Testis (tissue), 3 donors: ENCODE results near the gene RTL3. TPM values are rescaled to one million over a fixed set of nuclear protein-coding genes. Genes with fewer than 3 reads are reported as not detected.

ENCODE experiments used
- DNase-seq: peaks from one replicate; pipeline ENCODE4 v3.0.0-alpha.2; 2019
- H3K27ac ChIP-seq, 2 donors: fragments of 200-600 bp; sonication (generic); one replicate each; pipeline ENCODE4 v1.5.1; 2019
- H3K27me3 ChIP-seq: fragments of 200-600 bp; sonication (generic); one replicate; pipeline ENCODE4 v1.5.1; 2019
- H3K36me3 ChIP-seq: fragments of 200-600 bp; sonication (generic); one replicate; pipeline ENCODE4 v1.5.1; 2017; ENCODE audit warnings: low read depth; ENCODE audit errors: missing control alignments
- H3K4me1 ChIP-seq: fragments of 200-600 bp; sonication (generic); one replicate; pipeline ENCODE4 v1.5.1; 2019
- H3K4me3 ChIP-seq, 2 donors: fragments of 200-600 bp; sonication (generic); one replicate each; pipeline ENCODE4 v1.5.1; 2017 to 2019
- H3K9me3 ChIP-seq: fragments of 200-600 bp; sonication (generic); one replicate; pipeline ENCODE4 v1.5.1; 2017
- CTCF ChIP-seq, 3 experiments: fragments of 450-650 bp in 2 of 3; fragments of 200-600 bp in 1 of 3; sonication (generic) in 1 of 3; IDR thresholded peaks; one replicate each; pipeline ENCODE4 v1.5.1; 2016 to 2019; ENCODE audit warnings: antibody characterized with exemption in 3 of 3, mild to moderate bottlenecking in 2 of 3, moderate library complexity in 1 of 3
- POLR2A ChIP-seq: fragments of 450-650 bp; IDR thresholded peaks from one replicate; pipeline ENCODE4 v1.6.1; 2017; ENCODE audit warnings: antibody characterized with exemption, mild to moderate bottlenecking, moderate library complexity
- WGBS, 2 donors: methylation state at CpG; one replicate each; pipeline ENCODE4 v1.1.5; 2018; 5-methylcytosine and 5-hydroxymethylcytosine counted together
- intact Hi-C: fragments of 100-400 bp; cut with DNase I; formaldehyde crosslinking; loops from one replicate; pipeline ENCODE4 v1.15.1; 2023; ENCODE audit warnings: low total_unique reads
- polyA plus RNA-seq: library from polyadenylated mRNA; stranded (reverse); fragments of 350-450 nt; fragmentation: Illumina TruSeq; extraction: RNeasy Lipid Tissue Mini Kit (QIAGEN cat#74804); gene quantifications from one replicate; pipeline ENCODE4 v1.2.3, GENCODE V29; 2014; ENCODE audit warnings: low read depth, low replicate concordance; ENCODE audit not compliant: insufficient read depth
- total RNA-seq, 2 donors: library from RNA; depleted of rRNA; stranded (reverse); fragments of >200 nt; gene quantifications; one replicate each; pipeline ENCODE4 v1.2.3, GENCODE V29; 2016

Gene RTL3
- total and polyA plus RNA-seq, 3 donors from 2014 or later: 0.49 TPM; not detected in 2

- Histone ChIP-seq H3K9me3 (no peaks in the 10 kb centered on the region), H3K27ac (no peak overlapping the region), H3K27me3 (no peaks in the 10 kb centered on the region), H3K36me3 (no peaks in the 10 kb centered on the region), H3K4me1 (no peaks in the 10 kb centered on the region), H3K4me3 (no peak overlapping the region)
- no peak for DNase-seq
- 38 to 45% methylated on average over 3 of the region's 3 CpGs for WGBS, 2 donors
- intact Hi-C loops: no loop called here
- no peak for TF ChIP-seq CTCF (IDR thresholded peaks at IDR 0.05)
- no peak for TF ChIP-seq POLR2A
Measured at GRCh38 chrX:78693012-78693411, 33.9 kb upstream of the RTL3 start.

- Histone ChIP-seq H3K4me1 (no peaks in the 10 kb centered on the region), H3K4me3 (no peak overlapping the region), H3K36me3 (no peaks in the 10 kb centered on the region), H3K27ac (no peak overlapping the region), H3K27me3 (no peaks in the 10 kb centered on the region), H3K9me3 (no peaks in the 10 kb centered on the region)
- 83 to 90% methylated on average over 2 of the region's 2 CpGs for WGBS, 2 donors
- no peak for DNase-seq
- TF ChIP-seq POLR2A (no peak), CTCF (IDR thresholded peaks at IDR 0.05) (no peak)
- intact Hi-C loops: no loop called here
Measured at GRCh38 chrX:78687586-78687985, 28.5 kb upstream of the RTL3 start.

- H3K27me3 ChIP-seq: no peaks in the 10 kb centered on the region
- H3K9me3 ChIP-seq: no peaks in the 10 kb centered on the region
- H3K36me3 ChIP-seq: no peaks in the 10 kb centered on the region
- no peak for DNase-seq
- intact Hi-C loops: no loop called here
- no peak for TF ChIP-seq CTCF (IDR thresholded peaks at IDR 0.05)
- no peak for TF ChIP-seq POLR2A
- no peaks in the 10 kb centered on the region for H3K4me1 ChIP-seq
- H3K27ac ChIP-seq: no peak overlapping the region
- no peak overlapping the region for H3K4me3 ChIP-seq
Measured at GRCh38 chrX:78673246-78673645, 14.1 kb upstream of the RTL3 start.

- Histone ChIP-seq H3K4me3 (no peak overlapping the region), H3K4me1 (no peaks in the 10 kb centered on the region), H3K27ac (no peak overlapping the region), H3K9me3 (no peaks in the 10 kb centered on the region), H3K36me3 (no peaks in the 10 kb centered on the region), H3K27me3 (no peaks in the 10 kb centered on the region)
- TF ChIP-seq CTCF (IDR thresholded peaks at IDR 0.05) (no peak), POLR2A (no peak)
- DNase-seq: no peak
- intact Hi-C loops: no loop called here
Measured at GRCh38 chrX:78665342-78665741, 6.2 kb upstream of the RTL3 start.

- TF ChIP-seq POLR2A: no peak
- no peak for TF ChIP-seq CTCF (IDR thresholded peaks at IDR 0.05)
- intact Hi-C loops: no loop called here
- H3K27me3 ChIP-seq: no peaks in the 10 kb centered on the region
- 75 to 84% methylated on average over 3 of the region's 3 CpGs for WGBS, 2 donors
- H3K4me3 ChIP-seq: no peak overlapping the region
- no peak for DNase-seq
- no peaks in the 10 kb centered on the region for H3K36me3 ChIP-seq
- no peak overlapping the region for H3K27ac ChIP-seq
- no peaks in the 10 kb centered on the region for H3K9me3 ChIP-seq
- H3K4me1 ChIP-seq: no peaks in the 10 kb centered on the region
Measured at GRCh38 chrX:78661836-78662235, 2.7 kb upstream of the RTL3 start.
